Thyroid gland (tissue), 4 donors: Measurements from ENCODE around the gene TMEM107. TPM values are rescaled to one million over a fixed set of nuclear protein-coding genes. Genes with fewer than 3 reads are reported as not detected.

ENCODE experiments used
- DNase-seq, 2 donors: peaks; one replicate each; pipeline ENCODE4 v3.0.0-alpha.2; 2019
- H3K27ac ChIP-seq, 3 donors: fragments of 200-600 bp; sonication (generic); 1 replicate in 2 of 3; 2 replicates in 1 of 3; pipeline ENCODE4 v1.5.1; 2016 to 2019; ENCODE audit warnings: mild to moderate bottlenecking in 1 of 3, moderate library complexity in 1 of 3
- H3K27me3 ChIP-seq: fragments of 200-600 bp; sonication (generic); one replicate; pipeline ENCODE4 v1.5.1; 2019
- H3K36me3 ChIP-seq, 2 donors: fragments of 200-600 bp; sonication (generic); one replicate each; pipeline ENCODE4 v1.5.1; 2016 to 2019
- H3K4me1 ChIP-seq, 2 donors: fragments of 200-600 bp; sonication (generic); one replicate each; pipeline ENCODE4 v1.5.1; 2017 to 2019
- H3K4me3 ChIP-seq, 3 donors: fragments of 200-600 bp; sonication (generic); replicated peaks in 1 of 3; 1 replicate in 2 of 3; 2 replicates in 1 of 3; pipeline ENCODE4 v1.5.1; 2016; ENCODE audit warnings: mild to moderate bottlenecking in 1 of 3
- H3K9me3 ChIP-seq: fragments of 200-600 bp; sonication (generic); one replicate; pipeline ENCODE4 v1.5.1; 2017
- CTCF ChIP-seq, 6 experiments: fragments of 200-600 bp in 3 of 6; fragments of 450-650 bp in 3 of 6; sonication (generic) in 3 of 6; IDR thresholded peaks; one replicate each; pipeline ENCODE4 v1.5.1; 2016 to 2019; ENCODE audit warnings: antibody characterized with exemption in 6 of 6, mild to moderate bottlenecking in 2 of 6, inconsistent platforms in 1 of 6, moderate library complexity in 1 of 6
- POLR2A ChIP-seq, 2 donors: fragments of 450-650 bp; IDR thresholded peaks; one replicate each; pipeline ENCODE4 v1.6.1; 2017; ENCODE audit warnings: antibody characterized with exemption in 2 of 2, mild to moderate bottlenecking in 2 of 2, moderate library complexity in 1 of 2
- WGBS, 2 donors: methylation state at CpG; one replicate each; pipeline ENCODE4 v1.1.5; 2017; 5-methylcytosine and 5-hydroxymethylcytosine counted together
- intact Hi-C: fragments of 100-400 bp; cut with DNase I; formaldehyde crosslinking; loops from one replicate; pipeline ENCODE4 v1.15.1; 2023
- total RNA-seq, 4 donors: library from RNA; depleted of rRNA; stranded (reverse); fragments of >200 nt; gene quantifications; one replicate each; pipeline ENCODE4 v1.2.3, GENCODE V29; 2016

The TMEM107 gene
- total RNA-seq, 4 donors from 2014 or later: 19.7 to 34.7 (median 32.2) TPM

GRCh38 chr17:8210761-8211458 is 34.7 kb upstream of the TMEM107 start:
- no peak for TF ChIP-seq POLR2A (IDR thresholded peaks at IDR 0.05)
- TF ChIP-seq CTCF (IDR thresholded peaks at IDR 0.05): no peak
- Histone ChIP-seq H3K4me3 (peak overlapping the region in 2 of 3 donors; percentile 37 to 81), H3K27ac (peak overlapping the region; percentile 79 to 90 (median 87)), H3K27me3 (no peaks in the 10 kb centered on the region), H3K9me3 (no peaks in the 10 kb centered on the region), H3K4me1 (peaks cover 5 to 7% of the 10 kb centered on the region in 2 donors), H3K36me3 (no peaks in the 10 kb centered on the region)
- intact Hi-C loops: no loop called here
- no peak for DNase-seq
- WGBS, 2 donors: 21 to 23% methylated on average over 22 of the region's 22 CpGs

GRCh38 chr17:8209907-8210760 is 34.0 kb upstream of the TMEM107 start, which contains the start of gene AURKB:
Gene AURKB (minus strand): TSS chr17:8210575. CDS start chr17:8210224, 351 bp downstream.
- 4% methylated on average over 35 to 46 of the region's 46 CpGs for WGBS, 2 donors
- TF ChIP-seq POLR2A (IDR thresholded peaks at IDR 0.05): no peak
- TF ChIP-seq CTCF (IDR thresholded peaks at IDR 0.05): no peak
- H3K27ac ChIP-seq: peak within 1 kb of the TSS; percentile 79 to 90 (median 87)
- intact Hi-C loops: no loop called here
- peak; percentile 96 for DNase-seq
- H3K36me3 ChIP-seq: no peaks in the 10 kb centered on the region
- no peaks in the 10 kb centered on the region for H3K27me3 ChIP-seq
- H3K9me3 ChIP-seq: no peaks in the 10 kb centered on the region
- peaks cover 5 to 7% of the 10 kb centered on the region in 2 donors for H3K4me1 ChIP-seq
- peak within 1 kb of the TSS in 2 of 3 donors; percentile 37 to 81 for H3K4me3 ChIP-seq

- TF ChIP-seq CTCF (IDR thresholded peaks at IDR 0.05) (no peak), POLR2A (IDR thresholded peaks at IDR 0.05) (no peak)
- peaks cover 5 to 7% of the 10 kb centered on the region in 2 donors for H3K4me1 ChIP-seq
- no peak overlapping the region for H3K27ac ChIP-seq
- no peaks in the 10 kb centered on the region for H3K36me3 ChIP-seq
- no peak for DNase-seq
- WGBS, 2 donors: 89 to 94% methylated on average over 7 to 12 of the region's 12 CpGs
- no peaks in the 10 kb centered on the region for H3K27me3 ChIP-seq
- intact Hi-C loops: no loop called here
- no peak overlapping the region for H3K4me3 ChIP-seq
- H3K9me3 ChIP-seq: no peaks in the 10 kb centered on the region
These were observed 30.4 kb upstream of the TMEM107 start for GRCh38 chr17:8206536-8206935.

GRCh38 chr17:8204761-8205555 is 28.8 kb upstream of the TMEM107 start:
- H3K4me3 ChIP-seq: no peak overlapping the region
- DNase-seq: no peak
- intact Hi-C loops: no loop called here
- H3K27me3 ChIP-seq: no peaks in the 10 kb centered on the region
- peaks cover under 1 to 3% of the 10 kb centered on the region in 2 donors for H3K4me1 ChIP-seq
- H3K36me3 ChIP-seq: no peaks in the 10 kb centered on the region
- no peak overlapping the region for H3K27ac ChIP-seq
- WGBS, 2 donors: 78 to 85% methylated on average over 15 to 19 of the region's 19 CpGs
- no peaks in the 10 kb centered on the region for H3K9me3 ChIP-seq
- TF ChIP-seq POLR2A (IDR thresholded peaks at IDR 0.05) (no peak), CTCF (IDR thresholded peaks at IDR 0.05) (no peak)
